Measurements from ENCODE around the gene DDX50. TPM values are rescaled to one million over a fixed set of nuclear protein-coding genes. Genes with fewer than 3 reads are reported as not detected.

DDX50 gene
- total RNA-seq, 2 donors from 2014 or later = 30.6 to 33.9 TPM

DNA sequence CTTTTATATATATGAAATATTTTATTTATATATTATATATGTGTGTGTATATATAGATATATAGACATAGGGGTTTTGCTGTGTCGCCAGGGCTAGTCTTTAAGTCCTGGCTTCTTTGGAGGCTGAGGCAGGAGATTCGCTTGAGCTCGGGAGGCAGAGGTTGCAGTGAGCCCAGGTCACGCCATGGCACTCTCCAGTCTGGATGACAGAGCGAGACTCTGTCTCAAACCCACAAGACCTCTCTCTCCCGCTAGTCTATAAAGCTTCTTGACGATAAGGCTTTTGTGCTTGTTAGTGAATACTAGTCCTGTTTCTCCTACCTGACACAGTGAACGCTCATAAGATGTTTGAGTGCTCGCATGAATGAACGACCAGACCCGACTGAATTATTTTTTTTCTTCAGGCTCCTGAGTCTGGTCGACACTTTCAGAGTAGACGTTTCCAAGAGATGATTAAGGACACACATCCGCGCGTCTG is 54.3 kb downstream of the DDX50 start:
- no peaks in the 10 kb centered on the region for H3K9me3 ChIP-seq
- H3K4me3 ChIP-seq = peak overlapping the region; percentile 88
- H3K36me3 ChIP-seq = no peaks in the 10 kb centered on the region
- TF ChIP-seq, protein P1, sequence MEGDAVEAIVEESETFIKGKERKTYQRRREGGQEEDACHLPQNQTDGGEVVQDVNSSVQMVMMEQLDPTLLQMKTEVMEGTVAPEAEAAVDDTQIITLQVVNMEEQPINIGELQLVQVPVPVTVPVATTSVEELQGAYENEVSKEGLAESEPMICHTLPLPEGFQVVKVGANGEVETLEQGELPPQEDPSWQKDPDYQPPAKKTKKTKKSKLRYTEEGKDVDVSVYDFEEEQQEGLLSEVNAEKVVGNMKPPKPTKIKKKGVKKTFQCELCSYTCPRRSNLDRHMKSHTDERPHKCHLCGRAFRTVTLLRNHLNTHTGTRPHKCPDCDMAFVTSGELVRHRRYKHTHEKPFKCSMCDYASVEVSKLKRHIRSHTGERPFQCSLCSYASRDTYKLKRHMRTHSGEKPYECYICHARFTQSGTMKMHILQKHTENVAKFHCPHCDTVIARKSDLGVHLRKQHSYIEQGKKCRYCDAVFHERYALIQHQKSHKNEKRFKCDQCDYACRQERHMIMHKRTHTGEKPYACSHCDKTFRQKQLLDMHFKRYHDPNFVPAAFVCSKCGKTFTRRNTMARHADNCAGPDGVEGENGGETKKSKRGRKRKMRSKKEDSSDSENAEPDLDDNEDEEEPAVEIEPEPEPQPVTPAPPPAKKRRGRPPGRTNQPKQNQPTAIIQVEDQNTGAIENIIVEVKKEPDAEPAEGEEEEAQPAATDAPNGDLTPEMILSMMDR (IDR thresholded peaks at IDR 0.05) = no peak
- no peak for ATAC-seq (ENCODE audit: insufficient number of reproducible peaks, low FRiP score, low read depth)
- peak overlapping the region; percentile 79 to 92 for H3K27ac ChIP-seq
- peaks cover 6 to 23% of the 10 kb centered on the region in 2 donors for H3K4me1 ChIP-seq (ENCODE audit: control insufficient read depth in 1 of 2, low read depth in 2 of 2)
- DNase-seq (ENCODE audit: low spot score) = no peak
- no peaks in the 10 kb centered on the region for H3K27me3 ChIP-seq (replicated peaks; ENCODE audit: insufficient read depth)

DNA sequence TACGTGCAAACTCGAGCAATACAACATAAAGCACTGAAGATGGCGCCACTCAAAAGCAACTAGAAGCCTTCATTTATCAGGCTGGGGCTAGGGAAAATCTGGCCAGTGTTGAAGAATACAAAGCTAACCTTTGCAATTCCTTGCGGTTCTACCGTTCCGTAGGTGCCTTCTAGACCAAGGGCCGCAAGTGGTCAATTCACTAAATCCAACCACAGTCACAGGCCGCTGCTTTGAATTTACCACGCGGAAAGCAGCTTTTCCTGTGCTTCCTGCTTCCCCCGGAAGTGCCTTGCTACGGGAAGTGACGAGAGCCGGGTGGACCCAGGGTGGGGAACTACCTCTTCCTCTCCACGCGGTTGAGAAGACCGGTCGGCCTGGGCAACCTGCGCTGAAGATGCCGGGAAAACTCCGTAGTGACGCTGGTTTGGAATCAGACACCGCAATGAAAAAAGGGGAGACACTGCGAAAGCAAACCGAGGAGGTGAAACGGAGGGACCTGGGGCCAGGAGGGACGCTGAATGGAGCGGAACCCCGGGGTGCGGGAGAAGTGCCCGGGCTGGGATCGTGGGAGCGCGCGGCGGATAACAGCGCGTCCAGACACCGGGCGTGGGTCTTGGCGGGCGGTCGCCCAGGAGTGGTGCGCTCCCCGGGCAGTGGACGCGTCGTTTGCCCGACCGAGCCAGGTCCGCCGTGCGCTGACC is 54.9 kb downstream of the DDX50 start, which contains the start of gene DDX21:
Gene DDX21 (plus strand): TSS at position 339 of the 701 bp plus-strand sequence. CDS start 56 bp downstream, at position 395.
- TF ChIP-seq, protein P1 (IDR thresholded peaks at IDR 0.05) = peak; percentile 46
- Histone ChIP-seq H3K36me3 (no peaks in the 10 kb centered on the region), H3K27me3 (replicated peaks; ENCODE audit: insufficient read depth) (no peaks in the 10 kb centered on the region), H3K4me3 (peak within 1 kb of the TSS; percentile 88), H3K27ac (peak within 1 kb of the TSS; percentile 79 to 92), H3K4me1 (ENCODE audit: control insufficient read depth in 1 of 2, low read depth in 2 of 2) (peaks cover 6 to 23% of the 10 kb centered on the region in 2 donors), H3K9me3 (no peaks in the 10 kb centered on the region)
- ATAC-seq (ENCODE audit: insufficient number of reproducible peaks, low FRiP score, low read depth) (peak; percentile 64), DNase-seq (ENCODE audit: low spot score) (peak; percentile 76)

DNA sequence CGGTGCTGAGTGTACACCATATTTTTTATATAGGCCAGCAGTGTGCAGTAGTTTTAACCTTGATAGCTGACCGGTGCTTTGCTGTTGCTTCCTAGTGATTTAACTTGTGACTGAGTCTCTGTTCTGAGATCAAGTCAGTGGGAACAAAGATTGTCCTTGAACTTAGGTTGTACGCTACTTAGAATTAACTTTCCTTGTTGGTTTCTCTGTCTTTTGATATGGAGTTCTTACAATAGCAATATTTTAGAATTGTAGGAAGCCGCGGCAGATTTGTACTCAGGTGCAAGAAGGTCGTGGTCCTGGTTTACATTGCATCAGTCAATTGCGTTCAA is 56.1 kb downstream of the DDX50 start:
- Histone ChIP-seq H3K9me3 (no peaks in the 10 kb centered on the region), H3K4me1 (ENCODE audit: control insufficient read depth in 1 of 2, low read depth in 2 of 2) (peaks cover 6 to 23% of the 10 kb centered on the region in 2 donors), H3K4me3 (peak overlapping the region; percentile 88), H3K27ac (peak overlapping the region in 1 of 2 donors; percentile 79), H3K36me3 (peaks cover 4% of the 10 kb centered on the region), H3K27me3 (replicated peaks; ENCODE audit: insufficient read depth) (no peaks in the 10 kb centered on the region)
- DNase-seq (ENCODE audit: low spot score) (no peak), ATAC-seq (ENCODE audit: insufficient number of reproducible peaks, low FRiP score, low read depth) (no peak)
- TF ChIP-seq, protein P1 (IDR thresholded peaks at IDR 0.05) = no peak

DNA sequence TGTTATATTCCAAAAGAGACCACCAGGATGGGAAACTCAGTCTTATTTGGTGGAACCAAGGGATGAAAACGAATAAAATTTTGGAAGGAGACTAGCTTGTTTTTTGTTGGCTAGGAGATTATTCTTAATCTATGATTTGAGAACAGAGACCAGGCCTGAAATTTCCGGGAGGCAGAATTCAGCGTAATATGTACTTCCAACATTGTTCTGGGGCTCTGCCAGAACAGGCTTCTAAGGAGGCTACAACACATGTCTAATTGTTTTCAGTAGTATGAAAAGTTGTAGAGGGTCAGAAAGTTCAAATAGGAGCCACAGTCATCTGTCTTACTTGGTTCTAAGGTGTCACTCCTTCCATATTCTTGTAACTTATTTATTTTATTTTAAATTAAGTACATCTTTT is 56.5 kb downstream of the DDX50 start:
- no peaks in the 10 kb centered on the region for H3K27me3 ChIP-seq (replicated peaks; ENCODE audit: insufficient read depth)
- peak overlapping the region; percentile 88 for H3K4me3 ChIP-seq
- H3K4me1 ChIP-seq (ENCODE audit: control insufficient read depth in 1 of 2, low read depth in 2 of 2) = peaks cover 6 to 23% of the 10 kb centered on the region in 2 donors
- H3K9me3 ChIP-seq = no peaks in the 10 kb centered on the region
- H3K27ac ChIP-seq = peak overlapping the region in 1 of 2 donors; percentile 79
- TF ChIP-seq, protein P1 (IDR thresholded peaks at IDR 0.05) = no peak
- ATAC-seq (ENCODE audit: insufficient number of reproducible peaks, low FRiP score, low read depth) = no peak
- H3K36me3 ChIP-seq = peaks cover 7% of the 10 kb centered on the region
- DNase-seq (ENCODE audit: low spot score) = no peak

DNA sequence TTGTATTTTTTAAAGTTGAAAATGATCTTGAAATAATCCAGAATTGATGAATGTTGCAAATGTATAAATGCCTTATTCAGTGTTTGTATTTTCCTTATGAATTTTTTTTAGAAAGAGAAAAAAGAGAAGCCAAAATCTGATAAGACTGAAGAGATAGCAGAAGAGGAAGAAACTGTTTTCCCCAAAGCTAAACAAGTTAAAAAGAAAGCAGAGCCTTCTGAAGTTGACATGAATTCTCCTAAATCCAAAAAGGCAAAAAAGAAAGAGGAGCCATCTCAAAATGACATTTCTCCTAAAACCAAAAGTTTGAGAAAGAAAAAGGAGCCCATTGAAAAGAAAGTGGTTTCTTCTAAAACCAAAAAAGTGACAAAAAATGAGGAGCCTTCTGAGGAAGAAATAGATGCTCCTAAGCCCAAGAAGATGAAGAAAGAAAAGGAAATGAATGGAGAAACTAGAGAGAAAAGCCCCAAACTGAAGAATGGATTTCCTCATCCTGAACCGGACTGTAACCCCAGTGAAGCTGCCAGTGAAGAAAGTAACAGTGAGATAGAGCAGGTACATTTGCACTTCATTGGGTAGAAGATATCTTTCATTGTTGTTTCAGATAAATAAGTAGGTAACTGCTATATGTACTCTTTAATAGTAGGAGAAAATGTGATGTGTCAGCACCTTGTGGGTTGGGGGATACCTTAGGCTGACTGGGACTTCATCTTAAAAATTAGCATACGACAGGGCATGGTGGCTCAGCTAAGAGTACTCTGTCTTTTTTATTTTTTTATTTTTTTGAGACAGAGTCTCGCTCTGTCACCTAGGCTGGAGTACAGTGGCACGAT is 58.8 kb downstream of the DDX50 start:
- Histone ChIP-seq H3K36me3 (peaks cover 26% of the 10 kb centered on the region), H3K9me3 (no peaks in the 10 kb centered on the region), H3K4me3 (no peak overlapping the region), H3K27ac (no peak overlapping the region), H3K4me1 (ENCODE audit: control insufficient read depth in 1 of 2, low read depth in 2 of 2) (peaks cover 6 to 23% of the 10 kb centered on the region in 2 donors), H3K27me3 (replicated peaks; ENCODE audit: insufficient read depth) (no peaks in the 10 kb centered on the region)
- TF ChIP-seq, protein P1 (IDR thresholded peaks at IDR 0.05) = no peak
- ATAC-seq (ENCODE audit: insufficient number of reproducible peaks, low FRiP score, low read depth) (no peak), DNase-seq (ENCODE audit: low spot score) (no peak)
